IMR-90 (cell line): Measurements from ENCODE around the gene FRMD4B. TPM values are rescaled to one million over a fixed set of nuclear protein-coding genes. Genes with fewer than 3 reads are reported as not detected.

ENCODE experiments used
- ATAC-seq: fragments of 200-7000 bp; cut with Tn5 transposase; 2 replicates; pipeline ENCODE4 v1.9.1; 2020; ENCODE audit warnings: low read depth, mild to moderate bottlenecking, moderate library complexity
- BruUV-seq: library from RNA; stranded (reverse); fragments of 400-500 nt; replicated peaks from 2 replicates; lab custom pipeline; 2021; lab: Mats Ljungman, UMichigan
- CTCF ChIA-PET: fragments of 300-600 bp; formaldehyde crosslinking; extraction: SDS; loops from one replicate; lab custom pipeline; 2021; ENCODE audit warnings: antibody characterized with exemption; lab: Yijun Ruan, JAX
- POLR2A ChIA-PET: fragments of 300-600 bp; sonication (Branson Sonifier 250); formaldehyde crosslinking; loops from one replicate; lab custom pipeline; 2022; ENCODE audit warnings: antibody characterized with exemption; ENCODE audit not compliant: unreplicated experiment; lab: Charles Lee
- DNase-seq: peaks from one replicate; pipeline ENCODE4 v3.0.0; 2013
- H2AFZ ChIP-seq: replicated peaks from 2 replicates; pipeline ENCODE3; 2013; ENCODE audit warnings: low read length, mild to moderate bottlenecking; ENCODE audit not compliant: poor library complexity
- H2AK5ac ChIP-seq: 2 replicates; pipeline ENCODE4 v1.6.1; 2013; ENCODE audit warnings: low read depth, low read length, inconsistent platforms
- H2AK9ac ChIP-seq: replicated peaks from 2 replicates; pipeline ENCODE3; 2013; ENCODE audit warnings: mild to moderate bottlenecking, low read depth, low read length, moderate library complexity; ENCODE audit not compliant: poor library complexity
- H2BK120ac ChIP-seq: 2 replicates; pipeline ENCODE4 v1.6.1; 2013; ENCODE audit warnings: low read depth, low read length, inconsistent platforms
- H2BK15ac ChIP-seq: 3 replicates; pipeline ENCODE4 v1.6.1; 2013; ENCODE audit warnings: low read depth, low read length, inconsistent platforms
- H2BK20ac ChIP-seq: 2 replicates; pipeline ENCODE4 v1.6.1; 2013; ENCODE audit warnings: low read depth, mild to moderate bottlenecking, inconsistent platforms, low read length, moderate library complexity
- H2BK5ac ChIP-seq: 2 replicates; pipeline ENCODE4 v1.6.1; 2013; ENCODE audit warnings: mild to moderate bottlenecking, low read depth, low read length, inconsistent platforms; ENCODE audit not compliant: poor library complexity, severe bottlenecking
- H3K14ac ChIP-seq: replicated peaks from 2 replicates; pipeline ENCODE4 v1.6.1; 2013; ENCODE audit warnings: low read depth, low read length, inconsistent platforms
- H3K18ac ChIP-seq: 2 replicates; pipeline ENCODE4 v1.6.1; 2013; ENCODE audit warnings: low read depth, low read length, control low read depth
- H3K23ac ChIP-seq: 2 replicates; pipeline ENCODE4 v1.6.1; 2013; ENCODE audit warnings: low read depth, low read length, inconsistent platforms
- H3K27ac ChIP-seq: 2 replicates; pipeline ENCODE4 v1.5.1; 2013; ENCODE audit warnings: mild to moderate bottlenecking, control low read depth, low read length; ENCODE audit not compliant: insufficient read depth
- H3K27me3 ChIP-seq: 2 replicates; pipeline ENCODE4 v1.6.1; 2013; ENCODE audit warnings: low read length; ENCODE audit not compliant: control insufficient read depth, insufficient read depth
- H3K36me3 ChIP-seq: 2 replicates; pipeline ENCODE4 v1.6.1; 2013; ENCODE audit warnings: low read length, mixed read lengths; ENCODE audit not compliant: control insufficient read depth, insufficient read depth
- H3K4ac ChIP-seq: 2 replicates; pipeline ENCODE4 v1.6.1; 2013; ENCODE audit warnings: low read depth, low read length, inconsistent platforms
- H3K4me1 ChIP-seq: 2 replicates; pipeline ENCODE4 v1.6.1; 2013; ENCODE audit warnings: low read length, mixed read lengths; ENCODE audit not compliant: control insufficient read depth, insufficient read depth
- H3K4me2 ChIP-seq: 2 replicates; pipeline ENCODE4 v1.6.1; 2013; ENCODE audit warnings: low read depth, mild to moderate bottlenecking, control low read depth, low read length, moderate library complexity
- H3K4me3 ChIP-seq: 2 replicates; pipeline ENCODE4 v1.5.1; 2013; ENCODE audit warnings: low read depth, mild to moderate bottlenecking, control low read depth, low read length, moderate library complexity; ENCODE audit not compliant: insufficient read depth
- H3K56ac ChIP-seq: 2 replicates; pipeline ENCODE4 v1.6.1; 2013; ENCODE audit warnings: low read length, inconsistent platforms; ENCODE audit not compliant: insufficient read depth; ENCODE audit errors: extremely low read depth
- H3K79me1 ChIP-seq, 2 experiments: 2 replicates each; pipeline ENCODE4 v1.6.1; 2013; ENCODE audit warnings: low read length in 2 of 2, inconsistent platforms in 1 of 2, low read depth in 1 of 2
- H3K9ac ChIP-seq: 2 replicates; pipeline ENCODE4 v1.6.1; 2013; ENCODE audit warnings: low read depth, low read length, control low read depth
- H3K9me1 ChIP-seq: 2 replicates; pipeline ENCODE4 v1.6.1; 2013; ENCODE audit warnings: low read length, inconsistent platforms; ENCODE audit not compliant: insufficient read depth
- H3K9me3 ChIP-seq: 2 replicates; pipeline ENCODE4 v1.6.1; 2013; ENCODE audit warnings: low read length; ENCODE audit not compliant: control insufficient read depth, insufficient read depth
- H4K20me1 ChIP-seq: 2 replicates; pipeline ENCODE4 v1.6.1; 2013; ENCODE audit warnings: low read length, inconsistent platforms; ENCODE audit not compliant: insufficient read depth
- H4K5ac ChIP-seq: 2 replicates; pipeline ENCODE4 v1.6.1; 2013; ENCODE audit warnings: mild to moderate bottlenecking, low read depth, low read length, control low read depth
- H4K8ac ChIP-seq, 2 experiments: 2 replicates each; pipeline ENCODE4 v1.6.1; 2013; ENCODE audit warnings: low read depth in 2 of 2, low read length in 2 of 2, control low read depth in 1 of 2, inconsistent platforms in 1 of 2
- H4K91ac ChIP-seq: 2 replicates; pipeline ENCODE4 v1.6.1; 2013; ENCODE audit warnings: low read depth, low read length, inconsistent platforms; ENCODE audit not compliant: insufficient read depth
- CEBPB ChIP-seq: IDR thresholded peaks from 2 replicates; pipeline ENCODE4 v1.6.1; 2012; ENCODE audit warnings: low read depth, low read length, improper control_type of control experiment
- CHD1 ChIP-seq: IDR thresholded peaks from 2 replicates; pipeline ENCODE4 v1.6.1; 2012; ENCODE audit warnings: low read depth, low read length, improper control_type of control experiment
- ELK1 ChIP-seq: fragments of 150-350 bp; IDR thresholded peaks from 2 replicates; pipeline ENCODE4 v1.6.1; 2016; ENCODE audit warnings: low read depth, mild to moderate bottlenecking, low read length, moderate library complexity, borderline replicate concordance
- MXI1 ChIP-seq: IDR thresholded peaks from 2 replicates; pipeline ENCODE4 v1.6.1; 2012; ENCODE audit warnings: low read depth, mild to moderate bottlenecking, low read length, moderate library complexity, borderline replicate concordance
- NFE2L2 ChIP-seq: fragments of 150-350 bp; IDR thresholded peaks from 2 replicates; pipeline ENCODE4 v1.6.1; 2016; ENCODE audit warnings: low read depth, mild to moderate bottlenecking, low read length
- POLR2A ChIP-seq: IDR thresholded peaks from 2 replicates; pipeline ENCODE4 v1.6.1; 2012; ENCODE audit warnings: mild to moderate bottlenecking, low read depth, low read length
- RAD21 ChIP-seq: IDR thresholded peaks from 2 replicates; pipeline ENCODE4 v1.6.1; 2012; ENCODE audit warnings: low read length, improper control_type of control experiment
- RFX5 ChIP-seq: IDR thresholded peaks from 2 replicates; pipeline ENCODE4 v1.8.0; 2012; ENCODE audit warnings: low read depth, mild to moderate bottlenecking, low read length, moderate library complexity
- USF2 ChIP-seq: fragments of 150-350 bp; IDR thresholded peaks from 2 replicates; pipeline ENCODE4 v1.6.1; 2017; ENCODE audit warnings: mild to moderate bottlenecking, antibody characterized with exemption, low read length, low read depth
- WGBS, 2 experiments: methylation state at CpG; one replicate each; pipeline versions ENCODE4 v1.1.5 to v1.1.7; 2013; ENCODE audit warnings: missing lambda C conversion rate in 2 of 2; ENCODE audit not compliant: insufficient read length in 1 of 2; ENCODE audit errors: extremely low coverage in 2 of 2; 5-methylcytosine and 5-hydroxymethylcytosine counted together
- dilution Hi-C: fragments of 300-500 bp; cut with HindIII; formaldehyde crosslinking; loops from one replicate; pipeline ENCODE4 v1.14.3; 2018; ENCODE audit warnings: low sequenced_read_pairs; ENCODE audit not compliant: unreplicated experiment
- in situ Hi-C: fragments of 300-500 bp; cut with MboI; formaldehyde crosslinking; loops from 3 replicates; pipeline ENCODE4 v1.14.3; 2019; ENCODE audit warnings: low sequenced_read_pairs, inconsistent platforms, mixed read lengths
- intact Hi-C: fragments of 100-400 bp; cut with micrococcal nuclease; formaldehyde crosslinking; loops from 2 replicates; pipeline ENCODE4 v1.10.0; 2022
- polyA plus RNA-seq, 3 experiments: library from polyadenylated mRNA; depleted of rRNA; stranded (reverse); fragments of >200 nt; gene quantifications; 2 replicates each; pipeline ENCODE4 v1.2.3, GENCODE V29; 2012; ENCODE audit warnings: low replicate concordance in 1 of 3
- total RNA-seq: library from RNA; depleted of rRNA; stranded (reverse); fragments of >200 nt; gene quantifications from 2 replicates; pipeline ENCODE4 v1.2.3, GENCODE V29; 2012

FRMD4B gene
- total and polyA plus RNA-seq, 2 of the 4 experiments (the other 2 are of a cell fraction), result 0.14 to 0.36 TPM

GRCh38 chr3:69426291-69426966 lies 40.5 kb upstream of the FRMD4B start:
- Histone ChIP-seq H3K9me1 (no peaks in the 10 kb centered on the region), H3K18ac (no peak overlapping the region), H3K27me3 (no peaks in the 10 kb centered on the region), H4K8ac (no peak overlapping the region), H4K20me1 (no peaks in the 10 kb centered on the region), H4K5ac (no peak overlapping the region), H3K9ac (no peak overlapping the region), H3K23ac (no peak overlapping the region), H2BK120ac (no peak overlapping the region), H3K36me3 (no peaks in the 10 kb centered on the region), H3K4ac (no peak overlapping the region), H3K4me1 (no peaks in the 10 kb centered on the region), H3K14ac (no peak overlapping the region), H4K91ac (no peak overlapping the region), H3K9me3 (no peaks in the 10 kb centered on the region), H2AK5ac (no peak overlapping the region), H3K4me3 (no peak overlapping the region), H2AFZ (no peak overlapping the region), H2BK5ac (no peak overlapping the region), H2BK15ac (no peak overlapping the region), H3K4me2 (no peak overlapping the region), H2BK20ac (no peak overlapping the region), H2AK9ac (no peak overlapping the region), H3K79me1 (no peaks in the 10 kb centered on the region), H3K27ac (no peak overlapping the region), H3K56ac (no peak overlapping the region)
- ChIA-PET POLR2A (no interaction called here), CTCF (interaction anchor here (0.9 to 1.2 kb wide), 2 partner anchors 19 to 264 kb away, joined by 3 read pairs; no protein-coding TSS in a partner anchor)
- dilution Hi-C loops, result no loop called here
- no peak for TF ChIP-seq RAD21
- TF ChIP-seq MXI1, result no peak
- no peak for TF ChIP-seq USF2
- no peak for TF ChIP-seq NFE2L2
- TF ChIP-seq RFX5, result no peak
- TF ChIP-seq ELK1, result no peak
- TF ChIP-seq POLR2A, result no peak
- no peak for TF ChIP-seq CHD1
- TF ChIP-seq CEBPB, result no peak
- intact Hi-C loops, result loop anchor here (5.0 kb wide), 1 partner anchor 246 kb away; no protein-coding TSS in a partner anchor
- DNase-seq (no peak), ATAC-seq (no peak)
- no CpG with 5 or more reads among the region's 7 CpGs for WGBS, 2 experiments
- in situ Hi-C loops, result no loop called here
- no TSS peak for BruUV-seq
